Measurements from ENCODE around the gene NCEH1. TPM values are rescaled to one million over a fixed set of nuclear protein-coding genes. Genes with fewer than 3 reads are reported as not detected.

NCEH1 gene
- total RNA-seq, 1 experiment from 2014 or later = 43.5 TPM

DNA sequence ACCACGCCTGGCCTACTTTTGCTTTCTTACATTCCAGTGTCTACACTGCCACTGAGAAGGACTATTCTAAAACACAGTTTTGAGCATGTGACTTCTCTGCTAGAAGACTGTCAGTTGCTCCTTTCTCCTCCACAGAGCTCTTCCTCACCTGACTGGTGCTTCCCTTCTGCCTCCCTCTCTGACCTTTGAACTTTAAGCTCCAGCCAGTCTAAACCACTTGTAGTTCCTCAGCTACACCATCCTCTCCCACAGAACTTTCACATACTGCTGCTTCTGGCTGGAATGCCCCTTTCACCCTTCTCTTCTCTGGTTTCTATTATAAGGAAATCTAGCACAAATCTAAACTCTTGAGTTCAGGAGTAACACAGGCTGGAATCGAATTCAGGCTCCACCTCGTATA, 9.1 kb downstream of the NCEH1 start:
- Histone ChIP-seq H2AFZ (no peak overlapping the region), H3K9me2 (ENCODE audit: insufficient read depth) (no peaks in the 10 kb centered on the region), H3K4me1 (replicated peaks; ENCODE audit: insufficient read depth) (no peaks in the 10 kb centered on the region; the same call in 1 of the 2 replicates), H3F3A (ENCODE audit: insufficient read depth, low read depth) (peaks cover 6% of the 10 kb centered on the region; the same call in 1 of the 2 replicates), H4K20me1 (ENCODE audit: insufficient read depth) (peaks cover 7% of the 10 kb centered on the region; the same call in 1 of the 2 replicates), H3K36me3 (ENCODE audit: low read depth) (peaks cover 15% of the 10 kb centered on the region), H3K4me2 (no peak overlapping the region), H3K27ac (no peak overlapping the region), H3K79me2 (ENCODE audit: low read depth) (peaks cover 100% of the 10 kb centered on the region), H3K27me3 (ENCODE audit: insufficient read depth, low read depth) (no peaks in the 10 kb centered on the region), H3K9me3 (ENCODE audit: insufficient read depth, low read depth) (no peaks in the 10 kb centered on the region), H3K4me3 (no peak overlapping the region)
- intact Hi-C loops (cut with micrococcal nuclease; ENCODE audit: unreplicated experiment) = no loop called here
- CTCF ChIA-PET = interaction anchor here (0.7 kb wide), 1 partner anchor 9 kb away, joined by 6 read pairs; no protein-coding TSS in a partner anchor
- no peak for DNase-seq
- no peak for TF ChIP-seq EZH2 (IDR thresholded peaks at IDR 0.05; ENCODE audit: low read depth)
- TF ChIP-seq, protein P1, sequence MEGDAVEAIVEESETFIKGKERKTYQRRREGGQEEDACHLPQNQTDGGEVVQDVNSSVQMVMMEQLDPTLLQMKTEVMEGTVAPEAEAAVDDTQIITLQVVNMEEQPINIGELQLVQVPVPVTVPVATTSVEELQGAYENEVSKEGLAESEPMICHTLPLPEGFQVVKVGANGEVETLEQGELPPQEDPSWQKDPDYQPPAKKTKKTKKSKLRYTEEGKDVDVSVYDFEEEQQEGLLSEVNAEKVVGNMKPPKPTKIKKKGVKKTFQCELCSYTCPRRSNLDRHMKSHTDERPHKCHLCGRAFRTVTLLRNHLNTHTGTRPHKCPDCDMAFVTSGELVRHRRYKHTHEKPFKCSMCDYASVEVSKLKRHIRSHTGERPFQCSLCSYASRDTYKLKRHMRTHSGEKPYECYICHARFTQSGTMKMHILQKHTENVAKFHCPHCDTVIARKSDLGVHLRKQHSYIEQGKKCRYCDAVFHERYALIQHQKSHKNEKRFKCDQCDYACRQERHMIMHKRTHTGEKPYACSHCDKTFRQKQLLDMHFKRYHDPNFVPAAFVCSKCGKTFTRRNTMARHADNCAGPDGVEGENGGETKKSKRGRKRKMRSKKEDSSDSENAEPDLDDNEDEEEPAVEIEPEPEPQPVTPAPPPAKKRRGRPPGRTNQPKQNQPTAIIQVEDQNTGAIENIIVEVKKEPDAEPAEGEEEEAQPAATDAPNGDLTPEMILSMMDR (conservative IDR thresholded peaks at IDR 0.05) = no peak
- no TSS peak for BruUV-seq (replicated peaks)
- POLR2A ChIA-PET (ENCODE audit: unreplicated experiment) = interaction anchor here (0.6 kb wide), 1 partner anchor 353 kb away, joined by 3 read pairs; no protein-coding TSS in a partner anchor

DNA sequence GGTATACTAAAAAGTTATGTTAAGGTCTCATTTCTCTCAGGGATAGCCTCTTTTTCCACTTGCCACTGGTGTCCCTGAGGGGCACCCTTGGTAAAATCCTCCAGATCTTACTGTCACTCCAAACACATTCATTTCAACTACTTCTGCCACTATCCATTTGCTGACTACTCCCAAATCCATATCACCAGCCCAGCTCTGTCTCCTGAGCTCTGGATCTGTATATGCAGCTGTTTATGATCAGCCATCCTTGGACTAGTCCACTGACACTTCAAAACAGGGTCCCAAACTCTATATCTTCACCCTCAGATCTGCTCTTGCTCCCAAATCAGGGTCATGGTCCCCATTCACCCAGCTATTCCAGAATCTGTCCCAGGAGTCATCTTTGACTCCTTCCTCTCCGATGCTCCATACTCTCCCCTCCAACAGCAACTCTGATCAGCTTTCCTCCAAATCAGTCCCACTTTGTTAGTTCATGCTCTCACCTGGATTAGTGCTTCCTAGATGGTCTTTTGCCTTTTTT, 9.9 kb downstream of the NCEH1 start:
- no peak for DNase-seq
- no TSS peak for BruUV-seq (replicated peaks)
- Histone ChIP-seq H3K4me1 (replicated peaks; ENCODE audit: insufficient read depth) (peaks cover 4% of the 10 kb centered on the region; the same call in 1 of the 2 replicates), H3K4me2 (no peak overlapping the region), H3K79me2 (ENCODE audit: low read depth) (peaks cover 100% of the 10 kb centered on the region), H3K27me3 (ENCODE audit: insufficient read depth, low read depth) (no peaks in the 10 kb centered on the region), H3K9me2 (ENCODE audit: insufficient read depth) (no peaks in the 10 kb centered on the region), H2AFZ (no peak overlapping the region), H3K36me3 (ENCODE audit: low read depth) (peaks cover 13% of the 10 kb centered on the region), H3F3A (ENCODE audit: insufficient read depth, low read depth) (peaks cover 6% of the 10 kb centered on the region; the same call in 1 of the 2 replicates), H3K27ac (no peak overlapping the region), H3K4me3 (no peak overlapping the region), H3K9me3 (ENCODE audit: insufficient read depth, low read depth) (no peaks in the 10 kb centered on the region), H4K20me1 (ENCODE audit: insufficient read depth) (peaks cover 7% of the 10 kb centered on the region; the same call in 1 of the 2 replicates)
- CTCF ChIA-PET = no interaction called here
- TF ChIP-seq, protein P1 (conservative IDR thresholded peaks at IDR 0.05) = no peak
- TF ChIP-seq EZH2 (IDR thresholded peaks at IDR 0.05; ENCODE audit: low read depth) = no peak
- intact Hi-C loops (cut with micrococcal nuclease; ENCODE audit: unreplicated experiment) = no loop called here
- POLR2A ChIA-PET (ENCODE audit: unreplicated experiment) = no interaction called here

DNA sequence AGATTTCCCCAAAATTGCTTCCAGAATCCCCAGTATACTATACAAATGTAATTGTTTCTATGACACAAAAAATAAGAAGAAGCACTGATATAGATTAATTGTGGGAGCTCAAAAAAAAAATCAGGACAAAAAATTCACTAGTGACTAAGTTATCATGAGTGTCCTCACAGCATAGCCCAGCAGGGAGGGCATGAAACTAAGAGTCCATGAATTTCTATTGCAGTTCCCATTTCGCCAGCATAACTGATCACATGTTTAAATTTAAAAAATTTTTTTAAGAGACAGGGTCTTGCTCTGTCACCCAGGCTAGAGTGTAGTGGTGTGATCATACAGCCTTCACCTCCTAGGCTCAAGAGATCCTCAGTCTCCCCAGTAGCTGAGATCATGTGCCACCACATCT, 10.6 kb downstream of the NCEH1 start:
- BruUV-seq (replicated peaks) = no TSS peak
- POLR2A ChIA-PET (ENCODE audit: unreplicated experiment) = no interaction called here
- CTCF ChIA-PET = interaction anchor here (0.5 kb wide), 1 partner anchor 13 kb away, joined by 9 read pairs; no protein-coding TSS in a partner anchor
- Histone ChIP-seq H3K9me3 (ENCODE audit: insufficient read depth, low read depth) (no peaks in the 10 kb centered on the region), H2AFZ (no peak overlapping the region), H3F3A (ENCODE audit: insufficient read depth, low read depth) (peaks cover 6% of the 10 kb centered on the region; the same call in 1 of the 2 replicates), H3K4me2 (no peak overlapping the region), H3K79me2 (ENCODE audit: low read depth) (peaks cover 99% of the 10 kb centered on the region), H3K9me2 (ENCODE audit: insufficient read depth) (no peaks in the 10 kb centered on the region), H3K4me3 (no peak overlapping the region), H3K27ac (no peak overlapping the region), H3K27me3 (ENCODE audit: insufficient read depth, low read depth) (no peaks in the 10 kb centered on the region), H3K36me3 (ENCODE audit: low read depth) (peaks cover 12% of the 10 kb centered on the region), H4K20me1 (ENCODE audit: insufficient read depth) (peaks cover 7% of the 10 kb centered on the region; the same call in 1 of the 2 replicates), H3K4me1 (replicated peaks; ENCODE audit: insufficient read depth) (peaks cover 4% of the 10 kb centered on the region; the same call in 1 of the 2 replicates)
- TF ChIP-seq, protein P1 (conservative IDR thresholded peaks at IDR 0.05) = no peak
- no peak for TF ChIP-seq EZH2 (IDR thresholded peaks at IDR 0.05; ENCODE audit: low read depth)
- DNase-seq = no peak
- intact Hi-C loops (cut with micrococcal nuclease; ENCODE audit: unreplicated experiment) = no loop called here
